ENCODE measurements around the gene TRIL.

GRCh38 chr7:28953633-28954032 lies 4.5 kb downstream of the TRIL start:
- TF ChIP-seq CTCF (IDR thresholded peaks at IDR 0.05) (no peak), MXD4 (CRISPR knock-in tag; IDR thresholded peaks at IDR 0.05; ENCODE audit: borderline replicate concordance) (no peak), ATF3 (CRISPR knock-in tag; conservative IDR thresholded peaks at IDR 0.05) (no peak), FOXJ3 (CRISPR knock-in tag; IDR thresholded peaks at IDR 0.05; ENCODE audit: borderline replicate concordance) (no peak), FOXP1 (CRISPR knock-in tag; IDR thresholded peaks at IDR 0.05; ENCODE audit: borderline replicate concordance) (no peak), ELF4 (CRISPR knock-in tag; IDR thresholded peaks at IDR 0.05; ENCODE audit: low read depth) (no peak), USF2 (CRISPR knock-in tag; IDR thresholded peaks at IDR 0.05) (no peak), JUN (CRISPR knock-in tag; IDR thresholded peaks at IDR 0.05) (no peak), ZNF219 (CRISPR knock-in tag; IDR thresholded peaks at IDR 0.05; ENCODE audit: borderline replicate concordance) (no peak)
